Lower leg skin (tissue), 3 donors: ENCODE data around the gene DEXI.

ENCODE experiments used
- POLR2A ChIP-seq, 2 donors: fragments of 450-650 bp; IDR thresholded peaks; one replicate each; pipeline ENCODE4 v1.6.1; 2016 to 2017; ENCODE audit warnings: antibody characterized with exemption in 2 of 2, mild to moderate bottlenecking in 1 of 2, moderate library complexity in 1 of 2
- TF ChIP-seq, protein P1 (sequence below), 3 donors: fragments of 450-650 bp; IDR thresholded peaks; one replicate each; pipeline ENCODE4 v1.5.1; 2016; ENCODE audit warnings: antibody characterized with exemption in 3 of 3, mild to moderate bottlenecking in 3 of 3, moderate library complexity in 2 of 3

DNA sequence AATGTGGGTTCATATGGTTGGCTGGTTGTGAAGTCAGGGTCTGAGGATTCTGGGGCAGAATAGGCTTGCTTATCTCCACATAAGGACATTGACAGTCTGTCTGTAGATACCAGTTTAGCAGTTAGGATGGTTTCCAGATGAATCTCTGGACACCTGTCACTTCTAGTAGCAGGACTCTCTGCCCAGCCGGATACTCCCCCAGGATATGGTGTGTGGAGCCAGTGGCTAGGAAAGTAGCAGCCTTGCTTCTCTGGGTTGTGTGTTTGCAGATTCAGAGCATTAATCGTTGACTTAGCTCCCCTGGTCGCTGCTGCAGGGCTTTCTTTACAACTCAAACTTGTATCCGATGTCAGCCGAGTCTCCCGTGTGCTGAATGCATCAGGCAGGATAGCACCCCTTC lies 47.3 kb upstream of the DEXI start:
- TF ChIP-seq, protein P1, sequence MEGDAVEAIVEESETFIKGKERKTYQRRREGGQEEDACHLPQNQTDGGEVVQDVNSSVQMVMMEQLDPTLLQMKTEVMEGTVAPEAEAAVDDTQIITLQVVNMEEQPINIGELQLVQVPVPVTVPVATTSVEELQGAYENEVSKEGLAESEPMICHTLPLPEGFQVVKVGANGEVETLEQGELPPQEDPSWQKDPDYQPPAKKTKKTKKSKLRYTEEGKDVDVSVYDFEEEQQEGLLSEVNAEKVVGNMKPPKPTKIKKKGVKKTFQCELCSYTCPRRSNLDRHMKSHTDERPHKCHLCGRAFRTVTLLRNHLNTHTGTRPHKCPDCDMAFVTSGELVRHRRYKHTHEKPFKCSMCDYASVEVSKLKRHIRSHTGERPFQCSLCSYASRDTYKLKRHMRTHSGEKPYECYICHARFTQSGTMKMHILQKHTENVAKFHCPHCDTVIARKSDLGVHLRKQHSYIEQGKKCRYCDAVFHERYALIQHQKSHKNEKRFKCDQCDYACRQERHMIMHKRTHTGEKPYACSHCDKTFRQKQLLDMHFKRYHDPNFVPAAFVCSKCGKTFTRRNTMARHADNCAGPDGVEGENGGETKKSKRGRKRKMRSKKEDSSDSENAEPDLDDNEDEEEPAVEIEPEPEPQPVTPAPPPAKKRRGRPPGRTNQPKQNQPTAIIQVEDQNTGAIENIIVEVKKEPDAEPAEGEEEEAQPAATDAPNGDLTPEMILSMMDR (IDR thresholded peaks at IDR 0.05) = no peak
- TF ChIP-seq POLR2A (IDR thresholded peaks at IDR 0.05) = no peak
